SK-MEL-5 (cell line): Measurements from ENCODE around the gene RELL1. TPM values are rescaled to one million over a fixed set of nuclear protein-coding genes. Genes with fewer than 3 reads are reported as not detected.
"Not testable (repeated sequence)": the region's sequence is repeated elsewhere in the genome, so short reads cannot be mapped to it uniquely, and the experiment has no call there.

Source experiments
- DNase-seq: peaks from one replicate; pipeline ENCODE4 v3.0.0-alpha.2; 2016; ENCODE audit warnings: low read depth, low spot score
- in situ Hi-C: cut with HindIII; loops from 2 replicates; pipeline ENCODE4 v1.10.0; 2016; ENCODE audit warnings: low sequenced_read_pairs, high pct_unique_total_duplicates, low pct_unique_long_range_greater_than_20kb
- total RNA-seq: library from RNA; depleted of rRNA; stranded (reverse); fragments of >200 nt; shearing (Covaris generic); gene quantifications from 2 replicates; pipeline ENCODE4 v1.2.3, GENCODE V29; 2014

Gene RELL1
- total RNA-seq, 1 experiment from 2014 or later: 40.7 TPM

DNA sequence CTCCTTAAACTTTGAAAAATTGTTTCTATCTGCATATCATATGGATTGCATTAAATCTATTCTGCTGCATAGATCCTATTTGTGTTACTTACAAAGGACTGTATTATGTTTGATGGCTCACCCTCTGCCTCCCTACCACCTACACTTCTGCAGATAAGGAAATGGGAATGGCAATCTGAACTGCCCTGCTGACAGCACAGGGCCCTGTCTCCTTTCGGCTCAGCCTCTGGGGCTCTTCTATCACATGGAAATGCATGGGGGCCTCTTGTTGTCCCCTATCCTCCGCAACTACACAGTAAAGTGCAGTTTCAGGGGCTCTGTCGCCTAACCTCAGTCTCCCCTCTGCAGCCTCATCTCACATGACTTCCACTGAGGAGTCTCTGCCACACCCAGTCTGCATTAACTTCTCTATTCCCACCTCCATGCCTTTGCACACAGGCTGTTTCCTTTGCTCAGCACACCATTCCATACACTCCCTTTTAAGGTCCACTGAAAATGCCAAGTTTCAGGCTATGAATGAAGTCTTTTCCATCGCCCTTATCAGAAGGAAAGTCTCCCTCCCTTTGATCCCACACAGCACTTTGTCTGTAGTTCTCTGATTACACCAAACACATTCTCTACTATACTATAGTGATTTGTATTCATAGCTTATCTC, 12.5 kb downstream of the RELL1 start:
- DNase-seq: no peak
- in situ Hi-C loops: no loop called here

DNA sequence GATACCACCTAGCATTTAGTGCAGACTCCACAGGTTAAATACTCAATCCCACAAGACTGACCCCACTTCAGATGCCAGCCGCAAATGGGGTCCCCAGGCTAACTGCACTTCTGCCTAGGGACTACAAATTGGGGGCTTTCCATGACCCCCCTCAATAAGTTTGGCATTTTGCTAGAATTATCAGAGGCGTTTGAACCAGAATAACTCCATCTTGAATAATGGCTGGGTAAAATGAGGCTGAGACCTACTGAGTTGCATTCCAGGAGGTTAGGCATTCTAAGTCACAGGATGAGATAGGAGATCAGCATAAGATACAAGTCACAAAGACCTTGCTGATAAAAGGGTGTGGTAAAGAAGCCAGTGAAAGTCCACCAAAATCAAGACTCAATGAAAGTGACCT, 15.1 kb downstream of the RELL1 start:
- in situ Hi-C loops: no loop called here
- DNase-seq: no peak

DNA sequence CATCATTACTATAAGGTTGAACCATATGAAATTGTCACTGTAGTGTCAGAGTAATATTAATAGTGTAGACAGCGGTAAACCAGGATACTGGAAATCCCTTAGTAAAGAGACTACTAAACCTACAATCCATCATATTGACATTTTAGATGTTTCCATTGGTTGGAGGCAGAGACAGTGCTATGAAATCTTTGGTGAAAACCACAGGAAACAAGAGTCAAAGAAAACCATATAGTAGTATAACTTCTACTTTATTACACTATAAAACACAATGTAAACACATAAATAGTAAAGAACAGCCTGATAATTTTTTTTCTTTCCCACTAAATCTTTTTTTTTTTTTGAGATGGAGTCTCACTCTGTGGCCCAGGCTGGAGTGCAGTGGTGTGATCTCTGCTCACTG, 15.9 kb downstream of the RELL1 start:
- DNase-seq: no peak
- in situ Hi-C loops: no loop called here

DNA sequence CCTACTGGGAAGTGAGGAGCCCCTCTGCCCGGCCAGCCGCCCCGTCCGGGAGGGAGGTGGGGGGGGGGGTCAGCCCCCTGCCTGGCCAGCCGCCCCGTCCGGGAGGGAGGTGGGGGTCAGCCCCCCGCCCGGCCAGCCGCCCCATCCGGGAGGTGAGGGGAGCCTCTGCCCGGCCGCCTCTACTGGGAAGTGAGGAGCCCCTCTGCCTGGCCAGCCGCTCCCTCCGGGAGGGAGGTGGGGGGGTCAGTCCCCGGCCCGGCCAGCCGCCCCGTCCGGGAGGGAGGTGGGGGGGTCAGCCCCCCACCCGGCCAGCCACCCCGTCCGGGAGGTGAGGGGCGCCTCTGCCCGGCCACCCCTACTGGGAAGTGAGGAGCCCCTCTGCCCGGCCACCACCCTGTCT, 17.1 kb downstream of the RELL1 start:
- in situ Hi-C loops, DNase-seq: not testable (repeated sequence)

DNA sequence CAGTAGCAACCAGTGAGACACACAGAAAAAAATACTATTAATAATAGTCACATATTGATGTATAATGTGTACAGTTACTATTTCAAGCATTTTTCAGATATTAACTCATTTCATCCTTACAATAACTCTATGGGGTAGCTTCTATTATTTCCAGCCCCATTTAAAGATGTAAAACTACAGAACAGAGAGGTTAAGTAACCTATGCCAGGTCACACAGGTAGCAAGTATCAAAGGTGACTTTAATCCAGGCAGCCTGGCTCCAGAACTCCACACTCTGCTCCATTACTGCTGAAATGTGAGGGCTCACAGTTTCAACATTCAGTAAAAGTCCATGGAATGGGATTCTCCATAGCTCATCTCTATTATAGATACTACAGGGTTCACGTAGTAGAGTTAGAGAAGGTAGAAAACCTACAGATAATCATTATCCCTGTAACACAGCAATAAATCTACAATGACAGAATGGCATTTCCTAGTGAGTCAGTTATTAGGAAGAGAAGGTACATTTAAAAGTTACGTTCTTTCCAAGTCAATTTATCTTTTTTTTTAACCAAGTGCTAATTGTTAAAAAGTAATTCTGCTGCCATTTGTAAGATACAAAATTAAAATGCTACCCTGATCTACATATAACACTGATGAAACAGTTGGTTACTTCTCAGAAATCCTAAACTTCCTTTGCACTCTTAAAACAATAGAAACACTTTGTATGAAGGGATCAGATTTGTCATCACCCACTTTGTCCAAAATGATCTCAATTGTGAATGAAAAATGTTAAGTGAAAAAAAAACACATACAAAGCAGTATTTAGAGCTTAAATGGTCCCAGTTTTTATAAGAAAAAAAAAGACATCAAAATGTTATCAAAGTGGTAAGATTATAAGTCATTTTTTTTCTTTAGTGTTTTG, 18.7 kb downstream of the RELL1 start:
- in situ Hi-C loops: no loop called here
- no peak for DNase-seq

DNA sequence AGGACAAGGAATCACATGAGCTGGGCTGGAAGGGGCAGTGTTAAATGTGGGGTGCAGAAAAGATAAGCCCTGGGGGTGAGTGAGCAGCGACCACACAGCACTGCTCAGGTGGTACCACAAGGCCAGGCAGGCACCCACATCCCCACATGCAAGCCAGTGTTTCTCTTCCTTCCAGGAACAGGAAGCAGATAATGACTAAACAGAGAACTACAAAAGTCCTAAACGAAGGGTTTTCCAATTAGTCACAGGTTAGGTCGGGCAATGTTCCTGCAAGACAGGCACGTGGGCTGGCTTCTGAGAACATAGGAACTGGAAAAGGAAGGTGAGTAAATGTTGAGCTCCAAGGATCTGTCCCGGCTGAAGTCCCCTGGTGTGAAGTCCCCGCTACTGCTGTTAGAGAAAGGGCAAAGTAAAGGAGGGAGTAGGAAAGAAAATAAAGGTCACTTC, 19.5 kb downstream of the RELL1 start:
- in situ Hi-C loops: no loop called here

DNA sequence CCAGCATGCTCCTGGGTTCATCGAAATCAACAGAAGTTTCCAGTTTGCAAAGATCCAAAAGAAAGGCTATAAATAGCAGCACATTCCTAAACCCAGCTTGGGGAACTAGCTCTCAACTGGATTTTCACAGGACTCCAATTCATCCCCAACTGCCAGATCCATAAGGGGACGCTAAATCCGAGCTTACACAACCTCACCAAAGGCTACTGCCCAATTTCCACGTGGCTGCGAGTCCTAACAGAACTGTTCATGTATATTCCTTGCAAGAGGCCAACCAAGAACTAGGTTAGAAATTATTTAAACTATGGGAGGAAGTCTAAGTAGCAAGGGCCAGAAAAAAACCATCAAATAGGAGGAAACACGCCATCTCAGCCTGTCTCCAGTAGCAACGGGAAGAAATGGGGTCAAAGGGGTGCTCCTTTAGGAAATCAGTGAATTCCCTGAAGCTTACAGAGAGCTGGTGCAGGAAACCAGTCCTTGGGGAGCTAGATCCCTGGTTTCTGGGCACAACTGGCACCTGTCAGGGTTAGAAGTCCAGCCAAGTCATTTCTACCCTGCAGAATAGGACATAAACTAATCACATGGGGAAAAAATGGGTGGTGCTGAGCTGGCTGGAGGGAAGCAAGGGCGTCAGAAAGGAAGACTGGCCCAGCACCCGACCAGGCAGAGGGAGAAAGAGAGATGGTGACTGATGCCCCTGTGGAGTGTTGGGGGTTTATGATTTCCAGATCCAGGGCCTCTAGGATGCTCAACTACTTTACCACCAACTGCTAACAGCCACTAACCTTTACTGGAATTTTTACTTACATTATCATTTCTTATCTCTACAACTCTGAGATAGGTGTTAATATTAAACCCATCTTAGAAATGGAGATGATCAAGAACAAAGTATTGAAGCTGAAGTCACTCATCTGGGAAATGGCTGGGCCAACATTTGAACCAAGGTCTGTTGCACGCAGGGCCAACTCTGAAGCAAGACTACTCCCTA, 20.5 kb downstream of the RELL1 start:
- in situ Hi-C loops: no loop called here
- no peak for DNase-seq

More for the DNA sequence above, 19.5 kb downstream of the RELL1 start:
- peak; percentile 39 for DNase-seq

DNA sequence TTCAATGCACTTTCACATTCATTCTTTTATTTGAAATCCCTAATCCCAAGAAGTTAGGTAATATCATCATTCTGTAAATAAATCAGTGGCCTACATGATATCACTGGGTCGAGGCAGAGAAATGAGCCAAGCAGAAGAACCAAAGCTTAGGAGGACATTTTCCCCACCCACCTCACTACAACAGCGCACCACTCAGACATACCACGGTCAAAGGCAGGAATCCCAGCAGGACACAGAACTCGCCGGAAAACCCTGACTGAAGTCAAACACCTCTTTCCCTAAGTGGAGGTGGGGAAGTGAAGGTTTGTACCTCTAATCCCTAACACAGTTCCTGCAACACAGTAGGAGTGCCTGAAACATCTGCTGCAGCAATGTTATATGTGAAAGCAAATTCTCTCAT, 21.5 kb downstream of the RELL1 start:
- in situ Hi-C loops: no loop called here
- no peak for DNase-seq

DNA sequence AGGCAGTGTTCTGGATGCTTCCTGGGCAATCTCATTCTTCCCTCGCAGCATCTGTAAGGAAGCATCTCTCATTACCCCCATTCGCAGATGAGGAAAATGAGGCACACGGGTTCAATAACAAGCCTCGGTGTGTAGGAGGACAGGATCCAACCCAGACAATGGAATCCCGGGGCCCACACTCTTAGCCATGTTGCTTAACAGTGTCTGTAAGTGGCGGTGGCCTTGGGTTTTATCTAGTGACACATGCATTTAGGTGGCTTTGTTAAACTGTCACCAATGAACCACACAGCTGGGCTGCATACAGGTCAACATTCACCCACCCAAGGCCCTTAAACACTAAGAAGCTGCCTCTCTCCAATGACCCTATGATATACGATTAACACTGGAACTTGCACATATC, 22.6 kb downstream of the RELL1 start:
- in situ Hi-C loops: no loop called here

DNA sequence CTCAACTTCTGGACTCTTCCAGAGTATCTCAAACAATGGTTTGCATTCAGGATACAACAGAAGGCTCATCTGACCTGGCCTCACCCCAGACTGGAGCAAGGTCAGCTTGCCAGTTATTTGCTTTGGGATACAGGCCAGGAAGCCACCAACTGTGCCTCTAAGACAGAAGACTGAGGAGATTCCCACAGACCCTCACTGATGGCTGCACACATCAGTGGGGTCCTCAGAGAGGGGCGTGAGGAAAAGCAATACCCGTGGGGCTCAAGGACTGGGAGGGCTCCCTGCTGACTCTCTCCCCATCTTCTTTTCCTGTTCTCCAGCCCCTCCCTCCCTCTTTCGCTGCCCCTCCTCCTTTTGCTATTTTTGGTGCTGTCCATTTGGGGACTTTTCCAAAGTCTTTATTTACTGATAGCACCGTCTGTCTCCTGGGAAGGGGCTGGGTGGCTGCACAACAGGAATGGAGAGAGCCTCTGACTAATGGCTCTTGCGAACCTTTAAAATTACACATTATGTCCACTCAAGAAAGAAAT, 23.2 kb downstream of the RELL1 start:
- in situ Hi-C loops: no loop called here
- peak; percentile 58 for DNase-seq

More for the DNA sequence above, 22.6 kb downstream of the RELL1 start:
- DNase-seq: no peak

DNA sequence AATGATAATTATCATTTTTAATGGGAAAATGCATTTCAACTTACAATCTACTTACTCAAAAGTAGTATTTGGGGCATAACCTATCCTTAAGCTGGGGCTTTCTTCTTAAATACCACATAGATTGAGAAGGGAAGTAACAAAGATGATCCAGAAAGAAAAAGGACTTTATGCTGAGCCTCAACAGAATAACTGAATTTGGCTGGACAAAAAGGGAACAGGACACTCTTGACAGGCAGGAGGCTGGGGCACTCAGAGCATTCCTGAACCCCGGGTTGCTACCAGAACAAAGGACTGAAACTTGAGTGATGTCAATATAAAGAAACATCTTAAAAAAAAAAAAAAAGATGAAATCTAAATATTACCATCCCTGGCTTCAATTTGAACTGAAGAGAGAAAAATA, 23.9 kb downstream of the RELL1 start:
- DNase-seq: no peak
- in situ Hi-C loops: no loop called here

DNA sequence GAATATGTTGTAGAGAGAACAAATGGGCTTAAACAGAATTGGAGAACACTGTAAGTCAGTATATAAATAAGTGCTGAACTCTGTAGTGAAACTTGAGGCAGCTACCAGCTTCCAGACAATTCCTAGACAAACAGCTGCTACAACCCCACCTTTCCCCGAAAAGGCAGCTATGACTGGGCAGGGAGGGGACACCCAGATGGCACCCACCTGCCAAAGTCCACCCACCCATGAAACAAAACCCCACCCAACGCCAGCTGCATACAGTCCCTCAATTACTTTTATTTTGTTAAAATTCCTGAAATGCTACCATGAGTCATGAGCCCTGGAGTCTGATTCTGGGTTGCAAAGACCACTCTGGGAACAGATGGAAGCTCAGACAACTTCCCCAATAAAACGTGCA, 24.4 kb downstream of the RELL1 start:
- in situ Hi-C loops: no loop called here
- DNase-seq: no peak

DNA sequence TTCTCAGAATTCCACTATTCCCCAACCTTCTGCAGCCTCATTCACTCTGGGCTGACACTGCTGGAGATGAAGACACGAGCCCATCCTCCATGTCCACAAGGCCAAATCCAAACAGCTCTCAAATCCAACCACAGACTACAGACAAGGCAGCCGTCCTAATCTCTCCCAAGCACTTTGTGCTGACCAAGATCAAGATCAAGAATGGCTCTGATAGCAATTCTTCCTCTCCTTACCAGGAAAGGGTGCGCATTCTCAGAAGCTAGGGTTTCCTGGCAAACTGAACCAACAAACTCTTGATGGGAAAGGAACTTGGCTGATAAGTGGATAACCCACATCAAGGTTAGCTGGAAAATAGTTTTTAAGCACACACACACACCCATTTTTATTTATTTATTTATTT, 26.5 kb downstream of the RELL1 start:
- in situ Hi-C loops: no loop called here
- DNase-seq: no peak

DNA sequence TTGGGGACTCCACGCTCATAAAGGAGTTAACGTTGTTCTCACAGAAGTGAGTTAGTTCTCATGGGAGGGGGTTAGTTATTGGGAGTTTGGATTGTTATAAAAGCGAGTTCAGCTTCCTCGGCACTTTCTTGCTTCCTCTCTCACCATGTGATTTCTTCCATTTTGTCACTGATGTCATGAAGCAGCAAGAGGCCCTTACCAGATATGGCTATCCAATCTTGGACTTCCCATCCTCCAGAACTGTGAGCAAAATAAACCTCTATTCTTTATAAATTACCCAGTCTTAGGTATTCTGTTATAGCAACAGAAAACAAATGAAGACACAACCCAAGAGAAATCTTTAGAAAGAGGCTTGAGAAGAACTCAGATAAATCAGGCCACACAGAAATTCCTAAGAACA, 29.5 kb downstream of the RELL1 start:
- DNase-seq: no peak
- in situ Hi-C loops: no loop called here

DNA sequence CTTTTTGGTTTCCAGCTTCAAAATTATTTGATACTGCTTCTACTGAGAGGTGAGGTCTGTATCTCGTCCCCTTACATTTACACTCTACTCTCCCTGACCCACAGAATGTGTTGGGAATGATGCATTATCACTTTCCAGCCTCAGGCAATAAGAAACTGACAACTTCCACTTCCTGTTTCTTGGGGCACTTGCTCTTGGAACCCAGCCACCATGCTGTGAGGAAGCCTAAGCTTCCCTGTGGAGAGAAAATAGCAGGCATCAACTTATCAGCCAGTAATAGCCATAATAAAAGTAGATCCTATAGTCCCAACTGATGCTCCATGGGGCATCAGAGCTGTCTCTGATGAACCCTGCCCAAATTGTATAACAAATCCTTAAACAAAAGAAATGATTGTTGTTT, 32.6 kb downstream of the RELL1 start:
- DNase-seq: peak; percentile 30
- in situ Hi-C loops: no loop called here

DNA sequence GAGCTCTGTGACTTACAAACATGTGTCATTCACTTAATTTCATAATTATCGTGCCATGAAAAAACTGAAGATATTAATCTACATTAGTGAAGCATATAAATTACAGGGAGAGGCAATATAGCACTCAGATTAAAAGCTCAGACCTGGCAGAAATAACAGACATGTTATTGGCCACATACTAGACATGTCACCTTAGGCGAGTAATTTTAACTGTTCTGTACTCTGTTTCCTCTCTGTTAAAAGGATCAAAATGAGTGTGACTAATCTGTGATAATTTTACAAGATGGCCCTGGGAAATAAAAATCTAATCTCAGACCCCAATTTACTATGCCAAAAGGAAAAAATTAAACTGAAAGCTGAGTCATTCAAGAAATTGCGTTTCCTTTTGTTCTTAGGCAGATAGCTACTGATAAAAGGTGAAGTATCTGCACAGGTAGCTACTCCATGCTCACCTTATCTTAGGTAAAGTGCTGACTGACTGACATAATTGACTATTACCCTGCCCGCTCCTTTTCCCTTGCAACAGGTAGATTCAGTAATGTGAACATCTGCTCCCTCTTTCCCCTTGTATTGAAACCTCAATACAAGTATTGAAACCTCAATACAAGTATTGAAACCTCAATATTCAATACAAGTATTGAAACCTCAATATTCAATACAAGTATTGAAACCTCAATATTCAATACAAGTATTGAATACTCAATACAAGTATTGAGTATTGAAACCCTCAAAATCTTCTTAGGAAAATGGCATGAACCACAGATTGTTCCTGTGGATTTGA, 33.2 kb downstream of the RELL1 start:
- DNase-seq: no peak
- in situ Hi-C loops: no loop called here

DNA sequence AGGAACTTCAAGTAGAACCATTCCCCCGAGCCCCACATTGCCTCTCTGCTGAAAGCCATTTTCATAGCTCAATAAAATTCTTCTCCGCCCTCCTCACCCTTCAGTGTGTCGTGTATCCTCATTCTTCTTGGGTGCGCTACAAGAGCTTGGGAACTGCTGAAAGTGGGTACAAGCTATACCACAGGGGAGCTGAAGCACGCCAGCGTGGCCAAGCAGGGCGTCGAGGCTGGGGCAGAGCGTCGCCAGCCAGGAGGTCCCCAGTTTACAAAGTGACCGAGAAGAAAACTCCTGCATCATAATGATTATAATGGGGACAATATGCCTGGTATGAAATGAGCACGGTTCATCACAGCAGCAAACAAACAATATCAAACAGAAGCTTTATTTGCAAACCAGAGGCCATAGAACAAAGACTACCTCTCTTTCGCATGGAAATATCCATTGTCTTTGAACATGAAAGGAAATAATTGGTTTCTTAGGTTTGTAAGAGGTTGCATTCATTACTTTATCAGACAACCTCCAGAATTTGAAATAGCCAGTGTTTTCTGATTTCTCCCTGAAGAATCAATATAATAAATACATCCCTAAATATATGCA, 34.3 kb downstream of the RELL1 start:
- in situ Hi-C loops: no loop called here

More for the DNA sequence above, 34.3 kb downstream of the RELL1 start:
- no peak for DNase-seq
